Brain microvascular endothelial cell (primary cell): ENCODE data around the gene THSD7A.

Source experiments
- DNase-seq: peaks from one replicate; pipeline ENCODE4 v3.0.0-alpha.2; 2020
- H3K27ac ChIP-seq: fragments of 250-450 bp; sonication (Bioruptor Pico); 2 replicates; pipeline ENCODE4 v1.5.1; 2020; ENCODE audit warnings: mild to moderate bottlenecking, moderate library complexity
- H3K27me3 ChIP-seq: fragments of 250-450 bp; sonication (Bioruptor Pico); replicated peaks from 2 replicates; pipeline ENCODE4 v1.5.1; 2020; ENCODE audit warnings: mild to moderate bottlenecking
- H3K36me3 ChIP-seq: fragments of 250-450 bp; sonication (Bioruptor Pico); replicated peaks from 2 replicates; pipeline ENCODE4 v1.5.1; 2020; ENCODE audit warnings: mild to moderate bottlenecking
- H3K4me3 ChIP-seq: 2 replicates; pipeline ENCODE4 v1.5.1; 2011; ENCODE audit warnings: low read depth, mild to moderate bottlenecking, control low read depth, low read length, moderate library complexity
- CTCF ChIP-seq: IDR thresholded peaks from 2 replicates; pipeline ENCODE4 v1.5.1; 2011; ENCODE audit warnings: low read depth, mild to moderate bottlenecking, moderate library complexity, low read length, control low read depth, inconsistent platforms; ENCODE audit errors: missing control alignments
- in situ Hi-C: cut with HindIII; loops from 2 replicates; pipeline ENCODE4 v1.10.0; 2017; ENCODE audit warnings: low sequenced_read_pairs, low pct_ligation_motif_present

The THSD7A gene

GRCh38 chr7:11424006-11424405 lies 408.0 kb downstream of the THSD7A start:
- Histone ChIP-seq H3K27ac (no peak overlapping the region), H3K36me3 (no peaks in the 10 kb centered on the region), H3K27me3 (no peaks in the 10 kb centered on the region), H3K4me3 (no peak overlapping the region)
- in situ Hi-C loops: no loop called here
- TF ChIP-seq CTCF: no peak
- DNase-seq: no peak

GRCh38 chr7:11420049-11420448 lies 411.9 kb downstream of the THSD7A start:
- Histone ChIP-seq H3K27me3 (no peaks in the 10 kb centered on the region), H3K36me3 (no peaks in the 10 kb centered on the region), H3K4me3 (no peak overlapping the region), H3K27ac (no peak overlapping the region)
- in situ Hi-C loops: no loop called here
- DNase-seq: no peak
- TF ChIP-seq CTCF: no peak

- in situ Hi-C loops: no loop called here
- no peak for DNase-seq
- H3K4me3 ChIP-seq: no peak overlapping the region
- H3K27me3 ChIP-seq: no peaks in the 10 kb centered on the region
- TF ChIP-seq CTCF: no peak
- H3K27ac ChIP-seq: no peak overlapping the region
- H3K36me3 ChIP-seq: no peaks in the 10 kb centered on the region
Measured at GRCh38 chr7:11416641-11417458, 415.1 kb downstream of the THSD7A start.

- TF ChIP-seq CTCF: no peak
- in situ Hi-C loops: no loop called here
- Histone ChIP-seq H3K27me3 (no peaks in the 10 kb centered on the region), H3K4me3 (no peak overlapping the region), H3K36me3 (no peaks in the 10 kb centered on the region), H3K27ac (no peak overlapping the region)
- no peak for DNase-seq
Measured at GRCh38 chr7:11415101-11415500, 416.9 kb downstream of the THSD7A start.

- no peak for TF ChIP-seq CTCF
- H3K27ac ChIP-seq: no peak overlapping the region
- in situ Hi-C loops: no loop called here
- no peaks in the 10 kb centered on the region for H3K27me3 ChIP-seq
- H3K36me3 ChIP-seq: no peaks in the 10 kb centered on the region
- DNase-seq: no peak
- no peak overlapping the region for H3K4me3 ChIP-seq
Measured at GRCh38 chr7:11413901-11414300, 418.1 kb downstream of the THSD7A start.

GRCh38 chr7:11412036-11412435 lies 420.0 kb downstream of the THSD7A start:
- TF ChIP-seq CTCF: no peak
- Histone ChIP-seq H3K4me3 (no peak overlapping the region), H3K27me3 (no peaks in the 10 kb centered on the region), H3K27ac (no peak overlapping the region), H3K36me3 (no peaks in the 10 kb centered on the region)
- DNase-seq: no peak
- in situ Hi-C loops: no loop called here
